Muscle layer of duodenum (tissue), 2 donors: Measurements from ENCODE around the gene GSTT2.
"Not testable (repeated sequence)": the region's sequence is repeated elsewhere in the genome, so short reads cannot be mapped to it uniquely, and the experiment has no call there.

Experiments used
- H3K27ac ChIP-seq: one replicate; pipeline ENCODE4 v1.7.0; 2013; ENCODE audit warnings: mild to moderate bottlenecking, low read length
- H3K27me3 ChIP-seq: one replicate; pipeline ENCODE4 v1.7.0; 2013; ENCODE audit warnings: low read depth, mild to moderate bottlenecking, control low read depth, low read length
- H3K36me3 ChIP-seq, 2 donors: one replicate each; pipeline ENCODE4 v1.7.0; 2013; ENCODE audit warnings: low read length in 2 of 2, control low read depth in 1 of 2, mild to moderate bottlenecking in 1 of 2; ENCODE audit not compliant: insufficient read depth in 2 of 2, control insufficient read depth in 1 of 2
- H3K4me1 ChIP-seq, 2 donors: one replicate each; pipeline ENCODE4 v1.7.0; 2013; ENCODE audit warnings: low read length in 2 of 2, mild to moderate bottlenecking in 2 of 2, control low read depth in 1 of 2, moderate library complexity in 1 of 2; ENCODE audit not compliant: insufficient read depth in 2 of 2, control insufficient read depth in 1 of 2
- H3K4me3 ChIP-seq, 2 donors: one replicate each; pipeline ENCODE4 v1.7.0; 2013; ENCODE audit warnings: low read length in 2 of 2, low read depth in 1 of 2, mild to moderate bottlenecking in 1 of 2
- H3K9me3 ChIP-seq, 2 donors: one replicate each; pipeline ENCODE4 v1.7.0; 2013; ENCODE audit warnings: low read length in 2 of 2, control low read depth in 1 of 2, mild to moderate bottlenecking in 1 of 2; ENCODE audit not compliant: control insufficient read depth in 1 of 2
- donor health status: healthy.

GSTT2 gene

DNA sequence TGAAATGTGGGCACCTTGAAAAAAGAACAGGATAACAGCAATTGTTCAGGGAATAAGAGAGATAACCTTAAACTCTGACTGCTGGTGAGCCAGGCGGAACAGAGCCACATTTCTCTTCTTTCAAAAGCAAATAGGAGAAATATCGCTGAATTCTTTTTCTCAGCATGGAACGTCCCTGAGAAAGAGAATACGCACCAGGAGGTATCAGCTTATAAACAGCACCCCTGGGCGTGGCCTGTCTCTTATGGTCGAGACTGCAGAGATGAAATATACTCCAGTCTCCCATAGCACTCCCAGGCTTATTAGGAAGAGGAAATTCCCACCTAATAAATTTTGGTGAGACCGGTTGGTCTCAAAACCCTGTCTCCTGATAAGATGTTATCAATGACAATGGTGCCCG is 24.0 kb upstream of the GSTT2 start:
- H3K4me3 ChIP-seq, H3K27ac ChIP-seq, H3K9me3 ChIP-seq, H3K27me3 ChIP-seq, H3K4me1 ChIP-seq, H3K36me3 ChIP-seq: not testable (repeated sequence)

GRCh38 chr22:23956301-23956900 is 23.5 kb upstream of the GSTT2 start:
- not testable (repeated sequence) for H3K27ac ChIP-seq, H3K4me1 ChIP-seq, H3K4me3 ChIP-seq, H3K9me3 ChIP-seq, H3K27me3 ChIP-seq, H3K36me3 ChIP-seq

- H3K27ac ChIP-seq, H3K9me3 ChIP-seq, H3K36me3 ChIP-seq, H3K4me1 ChIP-seq, H3K27me3 ChIP-seq, H3K4me3 ChIP-seq: not testable (repeated sequence)
Measured at GRCh38 chr22:23961084-23961771, 18.7 kb upstream of the GSTT2 start, which contains the start of gene GSTT2B. TSS of gene GSTT2B (minus strand) at chr22:23961195. CDS start at chr22:23961131, 64 bp downstream.

DNA sequence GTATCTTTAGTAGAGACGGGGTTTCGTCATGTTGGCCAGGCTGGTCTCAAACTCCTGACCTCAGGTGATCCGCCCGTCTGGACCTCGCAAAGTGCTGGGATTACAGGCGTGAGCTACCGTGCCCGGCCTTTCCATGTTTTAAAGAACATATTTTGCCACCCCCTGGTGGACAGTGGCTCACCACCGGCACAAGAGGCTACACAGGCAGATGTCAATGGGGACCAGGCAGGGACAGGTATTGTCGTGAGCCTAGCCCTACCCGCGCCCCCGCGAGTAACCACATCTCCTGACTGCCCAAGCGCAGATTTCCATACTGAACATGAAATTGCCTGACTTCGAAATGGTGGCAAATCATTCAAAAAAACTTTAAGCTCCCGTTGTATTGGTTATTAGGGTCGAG is 13.8 kb upstream of the GSTT2 start:
- H3K27ac ChIP-seq, H3K27me3 ChIP-seq, H3K9me3 ChIP-seq, H3K4me1 ChIP-seq, H3K4me3 ChIP-seq: not testable (repeated sequence)
- H3K36me3 ChIP-seq: peaks cover 13 to 17% of the 10 kb centered on the region in 2 donors

- H3K4me3 ChIP-seq, H3K27me3 ChIP-seq, H3K4me1 ChIP-seq: not testable (repeated sequence)
Measured at GRCh38 chr22:23966568-23966967, 13.4 kb upstream of the GSTT2 start, which contains the start of gene DDTL. TSS of gene DDTL (plus strand) at chr22:23966888. CDS start at chr22:23966915, 27 bp downstream.

GRCh38 chr22:23969071-23969470 is 10.9 kb upstream of the GSTT2 start:
- Histone ChIP-seq H3K27ac (no peak overlapping the region), H3K27me3 (no peaks in the 10 kb centered on the region), H3K4me1 (peaks cover 0 to 5% of the 10 kb centered on the region in 2 donors), H3K9me3 (no peaks in the 10 kb centered on the region), H3K4me3 (no peak overlapping the region), H3K36me3 (peaks cover 21 to 26% of the 10 kb centered on the region in 2 donors)

More at GRCh38 chr22:23966568-23966967, 13.4 kb upstream of the GSTT2 start, which contains the start of gene DDTL:
- not testable (repeated sequence) for H3K27ac ChIP-seq, H3K9me3 ChIP-seq
- peaks cover 17 to 22% of the 10 kb centered on the region in 2 donors for H3K36me3 ChIP-seq

- no peaks in the 10 kb centered on the region for H3K9me3 ChIP-seq
- H3K27ac ChIP-seq: no peak overlapping the region
- peaks cover 0 to 5% of the 10 kb centered on the region in 2 donors for H3K4me1 ChIP-seq
- no peak overlapping the region for H3K4me3 ChIP-seq
- peaks cover 21 to 26% of the 10 kb centered on the region in 2 donors for H3K36me3 ChIP-seq
- H3K27me3 ChIP-seq: no peaks in the 10 kb centered on the region
Measured at GRCh38 chr22:23970201-23970641, 9.7 kb upstream of the GSTT2 start.

GRCh38 chr22:23970816-23971486 is 9.0 kb upstream of the GSTT2 start:
- H3K4me1 ChIP-seq: peaks cover 0 to 5% of the 10 kb centered on the region in 2 donors
- no peaks in the 10 kb centered on the region for H3K9me3 ChIP-seq
- H3K27ac ChIP-seq: no peak overlapping the region
- H3K36me3 ChIP-seq: peaks cover 21 to 26% of the 10 kb centered on the region in 2 donors
- H3K4me3 ChIP-seq: no peak overlapping the region
- no peaks in the 10 kb centered on the region for H3K27me3 ChIP-seq

DNA sequence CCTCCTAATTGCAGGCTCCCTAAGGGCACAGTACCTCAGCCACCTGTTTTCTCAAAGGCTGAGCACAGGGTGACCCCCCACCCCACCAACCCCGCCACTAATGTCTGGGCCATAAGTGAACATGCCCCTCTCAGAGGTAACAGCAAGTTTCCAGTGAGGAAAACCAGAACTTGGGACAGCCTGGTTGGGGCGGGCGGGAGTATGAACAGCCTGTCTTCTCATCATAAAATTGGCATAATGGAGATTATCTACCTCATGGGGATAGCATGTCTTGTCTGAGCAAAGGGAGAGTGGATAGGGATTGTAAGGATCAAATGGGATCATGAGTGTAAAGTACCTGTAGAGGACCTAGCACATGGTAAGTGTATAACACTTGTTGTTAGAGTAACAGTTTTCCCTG is 8.0 kb upstream of the GSTT2 start:
- not testable (repeated sequence) for H3K4me3 ChIP-seq, H3K4me1 ChIP-seq, H3K27ac ChIP-seq, H3K27me3 ChIP-seq, H3K9me3 ChIP-seq
- H3K36me3 ChIP-seq: peaks cover 21 to 26% of the 10 kb centered on the region in 2 donors

DNA sequence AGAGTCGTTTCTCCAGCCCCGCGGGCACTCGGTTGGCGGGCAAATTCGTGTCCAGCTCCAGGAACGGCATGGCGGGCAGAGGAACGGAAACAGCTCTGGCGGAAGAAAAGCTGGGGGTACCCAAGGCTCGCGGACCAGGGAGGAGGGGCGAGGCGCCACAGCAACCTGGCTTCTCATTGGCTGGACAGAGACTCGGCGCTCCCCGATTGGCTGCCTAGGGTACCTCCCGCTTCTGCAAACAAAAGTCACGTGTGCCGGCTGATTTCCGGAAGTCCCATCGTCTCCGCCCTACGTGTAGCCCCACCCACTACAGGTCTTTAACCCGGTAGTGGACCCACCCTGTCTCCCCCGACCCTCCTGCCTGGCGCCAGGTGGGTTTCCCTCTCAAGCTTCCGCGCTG is 5.6 kb upstream of the GSTT2 start, which contains the start of gene DDT:
TSS of gene DDT (minus strand) at position 97 of the 400 bp plus-strand sequence. CDS start at position 70, 27 bp downstream.
- not testable (repeated sequence) for H3K4me3 ChIP-seq, H3K27ac ChIP-seq, H3K27me3 ChIP-seq, H3K9me3 ChIP-seq, H3K4me1 ChIP-seq
- H3K36me3 ChIP-seq: peaks cover 21 to 22% of the 10 kb centered on the region in 2 donors

- H3K9me3 ChIP-seq, H3K4me3 ChIP-seq, H3K27ac ChIP-seq, H3K27me3 ChIP-seq, H3K4me1 ChIP-seq: not testable (repeated sequence)
- peaks cover 21% of the 10 kb centered on the region in 2 donors for H3K36me3 ChIP-seq
Measured at GRCh38 chr22:23974836-23975352, 5.0 kb upstream of the GSTT2 start.
